Adrenal gland (tissue), 12 donors: ENCODE data around the gene PDCD4. TPM values are rescaled to one million over a fixed set of nuclear protein-coding genes. Genes with fewer than 3 reads are reported as not detected.
A peak's percentile ranks its signal among the peaks of the same experiment; 100 is the strongest.

ENCODE experiments used
- DNase-seq, 7 donors: peaks; one replicate each; pipeline ENCODE4 v3.0.0-alpha.2; 2019 to 2020
- H3K27ac ChIP-seq, 5 donors: fragments of 200-600 bp; sonication (generic) in 4 of 5; 1 replicate in 3 of 5; 2 replicates in 2 of 5; pipeline versions ENCODE4 v1.5.1 to v1.8.0; 2016 to 2020; ENCODE audit warnings: mild to moderate bottlenecking in 1 of 5
- H3K27me3 ChIP-seq: fragments of 200-600 bp; 2 replicates; pipeline ENCODE4 v1.8.0; 2021
- H3K36me3 ChIP-seq, 2 donors: fragments of 200-600 bp; replicated peaks in 1 of 2; 1 replicate in 1 of 2; 2 replicates in 1 of 2; pipeline versions ENCODE4 v1.5.1 to v1.8.0; 2018 to 2022
- H3K4me1 ChIP-seq, 2 donors: fragments of 200-600 bp; replicated peaks in 1 of 2; 1 replicate in 1 of 2; 2 replicates in 1 of 2; pipeline versions ENCODE4 v1.5.1 to v1.8.0; 2018 to 2021
- H3K4me3 ChIP-seq, 4 donors: fragments of 200-600 bp; sonication (generic) in 3 of 4; one replicate each; pipeline ENCODE4 v1.5.1; 2016 to 2018
- H3K9me3 ChIP-seq, 3 donors: fragments of 200-600 bp; sonication (generic) in 1 of 3; replicated peaks in 1 of 3; 1 replicate in 2 of 3; 2 replicates in 1 of 3; pipeline versions ENCODE4 v1.5.1 to v1.8.0; 2016 to 2021
- CTCF ChIP-seq, 6 experiments: fragments of 450-650 bp in 4 of 6; fragments of 200-600 bp in 2 of 6; sonication (generic) in 1 of 6; IDR thresholded peaks; 1 replicate in 5 of 6; 2 replicates in 1 of 6; pipeline versions ENCODE4 v1.5.1 to v1.8.0; 2016 to 2021; ENCODE audit warnings: antibody characterized with exemption in 6 of 6, mild to moderate bottlenecking in 2 of 6, moderate library complexity in 1 of 6
- POLR2A ChIP-seq, 2 donors: fragments of 450-650 bp; IDR thresholded peaks; one replicate each; pipeline ENCODE4 v1.6.1; 2017; ENCODE audit warnings: antibody characterized with exemption in 2 of 2, mild to moderate bottlenecking in 2 of 2, moderate library complexity in 1 of 2
- WGBS, 4 donors: extraction: QIAGEN DNeasy Blood & Tissue Kit in 2 of 4; methylation state at CpG; one replicate each; pipeline versions ENCODE4 v1.1.5 to v1.1.7; 2013 to 2017; 5-methylcytosine and 5-hydroxymethylcytosine counted together
- intact Hi-C, 2 donors: fragments of 100-400 bp; cut with DNase I; formaldehyde crosslinking; loops; one replicate each; pipeline versions ENCODE4 v1.14.1 to v1.15.0; 2022 to 2023
- polyA plus RNA-seq, 3 donors: library from polyadenylated mRNA; stranded (reverse); fragments of 200-250 nt in 2 of 3; fragments of 350-450 nt in 1 of 3; fragmentation: Illumina TruSeq in 1 of 3; extraction: RNeasy Lipid Tissue Mini Kit (QIAGEN cat#74804) in 1 of 3; gene quantifications; one replicate each; pipeline ENCODE4 v1.2.3, GENCODE V29; 2013 to 2014
- total RNA-seq, 9 donors: library from RNA; depleted of rRNA in 4 of 9; stranded (reverse); fragments of >200 nt in 4 of 9; fragments of 120-200 nt in 1 of 9; fragmentation: NEBNext Ultra II Directional in 1 of 9; extraction: Animal tissue kit (Norgen Biotek cat#: 25700) in 1 of 9; gene quantifications; one replicate each; pipeline versions ENCODE4 v1.1.0 to v1.2.4, GENCODE V29; 2013 to 2023
- donor health status: healthy with polysubstance abuse.
- donor health status: Bipolar disorder and iron deficiency.
- donor health status: DM: yes; HTN: yes; CAD: no.
- donor health status: DM: no; HTN: no; CAD: no.
- donor health status: DM: no; HTN: no; CAD: no.
- donor health status: DM: yes; HTN: yes; CAD: no.

The PDCD4 gene
- total and polyA plus RNA-seq, 12 donors = 16.8 to 150 (median 44.8) TPM

DNA sequence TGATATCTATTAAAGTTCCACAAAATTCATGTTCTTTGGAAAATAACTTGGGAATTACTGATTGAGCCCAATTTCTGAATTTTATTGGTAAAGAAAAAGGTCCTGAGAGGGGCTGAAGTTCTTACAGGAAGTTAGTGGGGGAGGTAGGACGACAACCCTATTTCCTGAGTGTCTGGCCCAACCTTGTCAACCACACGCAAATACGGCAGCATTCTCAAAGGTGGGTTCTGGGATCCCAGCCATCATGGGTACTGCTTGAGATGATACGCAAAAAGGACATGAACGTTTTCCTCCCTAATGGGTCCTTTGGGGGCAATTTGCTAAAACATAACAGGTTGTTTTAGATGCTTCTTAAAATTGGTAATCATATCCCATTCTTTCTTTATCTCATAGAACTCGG lies 2.7 kb upstream of the PDCD4 start:
- intact Hi-C loops = no loop called here
- Histone ChIP-seq H3K36me3 (no peaks in the 10 kb centered on the region), H3K4me1 (peaks cover 14 to 40% of the 10 kb centered on the region in 2 donors), H3K27me3 (no peaks in the 10 kb centered on the region), H3K4me3 (no peak overlapping the region), H3K27ac (no peak overlapping the region), H3K9me3 (no peaks in the 10 kb centered on the region)
- WGBS, 4 donors = 76 to 89% (median 79%) methylated on average over 6 of the region's 6 CpGs
- no peak for TF ChIP-seq CTCF (IDR thresholded peaks at IDR 0.05)
- TF ChIP-seq POLR2A (IDR thresholded peaks at IDR 0.05) = no peak
- DNase-seq = no peak

DNA sequence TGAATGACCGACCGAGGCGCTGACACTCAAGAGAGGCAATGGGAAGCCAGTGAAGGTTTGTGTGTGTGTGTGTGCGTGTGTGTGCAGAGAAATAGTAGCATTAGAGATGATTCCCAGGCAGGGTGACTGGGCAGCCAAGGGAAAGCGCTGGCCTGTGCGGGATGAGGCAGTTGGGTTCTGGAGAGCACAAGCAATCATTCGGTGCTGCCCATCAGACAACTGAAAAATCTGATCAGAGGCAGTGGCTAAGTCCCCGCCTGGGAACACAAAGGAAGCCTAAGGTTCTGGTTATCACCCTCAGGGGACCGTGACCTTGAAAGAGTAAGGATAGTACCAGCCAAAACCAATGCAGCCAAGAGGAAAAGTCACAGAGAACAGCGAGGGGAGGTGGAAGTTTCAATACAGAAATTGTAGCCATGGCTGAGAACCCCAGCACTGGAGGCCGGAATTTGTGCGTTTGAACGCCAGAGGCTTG lies 868 bp upstream of the PDCD4 start:
- H3K9me3 ChIP-seq = no peaks in the 10 kb centered on the region
- H3K4me3 ChIP-seq = peak overlapping the region in 2 of 4 donors; percentile 91 to 95
- TF ChIP-seq CTCF (IDR thresholded peaks at IDR 0.05) = no peak
- TF ChIP-seq POLR2A (IDR thresholded peaks at IDR 0.05) = no peak
- peaks cover 17 to 39% of the 10 kb centered on the region in 2 donors for H3K4me1 ChIP-seq
- peak in 4 of 7 donors; percentile 24 to 48 (median 42) for DNase-seq
- intact Hi-C loops = no loop called here
- no peaks in the 10 kb centered on the region for H3K27me3 ChIP-seq
- 47 to 56% (median 50%) methylated on average over 13 of the region's 13 CpGs for WGBS, 4 donors
- peak overlapping the region in 4 of 5 donors; percentile 87 to 98 (median 93) for H3K27ac ChIP-seq
- no peaks in the 10 kb centered on the region for H3K36me3 ChIP-seq

GRCh38 chr10:110872145-110872983 lies 636 bp downstream of the PDCD4 start:
- TF ChIP-seq POLR2A (IDR thresholded peaks at IDR 0.05) (peak in 1 of 2 donors; percentile 14), CTCF (IDR thresholded peaks at IDR 0.05) (peak in 3 of 6 experiments; percentile 6 to 25 (median 18))
- Histone ChIP-seq H3K27ac (peak overlapping the region in 4 of 5 donors; percentile 87 to 98 (median 93)), H3K27me3 (no peaks in the 10 kb centered on the region), H3K4me1 (peaks cover 17 to 36% of the 10 kb centered on the region in 2 donors), H3K36me3 (no peaks in the 10 kb centered on the region), H3K9me3 (no peaks in the 10 kb centered on the region), H3K4me3 (peak overlapping the region; percentile 62 to 95 (median 90))
- peak; percentile 72 to 92 (median 75) for DNase-seq
- intact Hi-C loops = loop anchor here in 1 of 2 donors (2.0 kb wide), 1 partner anchor 70 kb away; no protein-coding TSS in a partner anchor
- 0 to 2% (median 2%) methylated on average over 23 to 70 of the region's 70 CpGs for whole genome bisulfite sequencing, 4 donors
